ENCODE measurements around the gene LGALS3BP.

LGALS3BP gene

DNA sequence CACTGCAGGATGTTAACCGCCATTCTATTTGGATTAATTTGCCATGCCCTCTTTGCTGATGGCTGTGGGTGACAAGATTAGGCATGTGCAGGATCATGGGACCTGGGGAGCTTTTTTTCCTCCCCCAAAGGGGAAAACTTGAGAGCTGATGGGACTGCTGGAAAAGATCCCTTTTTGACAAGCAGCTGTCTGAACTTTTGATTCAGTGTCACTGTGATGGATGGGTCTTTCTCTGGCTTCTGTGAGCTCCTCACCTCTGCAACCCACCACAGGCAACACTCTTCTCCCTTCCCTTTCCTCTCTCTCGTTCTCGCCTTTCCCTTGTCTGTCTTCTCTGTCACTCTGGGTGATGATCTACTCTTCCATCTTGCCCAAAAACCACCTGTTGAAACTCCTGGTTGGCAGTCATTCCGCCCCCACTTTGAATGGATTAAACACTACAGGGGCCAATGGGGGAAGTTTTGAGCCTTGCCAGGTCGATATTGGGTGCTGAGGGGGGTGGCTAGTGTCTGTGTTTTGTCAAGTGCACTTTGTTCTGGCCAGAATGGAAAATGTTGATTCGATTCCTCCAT lies 32.9 kb upstream of the LGALS3BP start:
- DNase-seq = no peak

DNA sequence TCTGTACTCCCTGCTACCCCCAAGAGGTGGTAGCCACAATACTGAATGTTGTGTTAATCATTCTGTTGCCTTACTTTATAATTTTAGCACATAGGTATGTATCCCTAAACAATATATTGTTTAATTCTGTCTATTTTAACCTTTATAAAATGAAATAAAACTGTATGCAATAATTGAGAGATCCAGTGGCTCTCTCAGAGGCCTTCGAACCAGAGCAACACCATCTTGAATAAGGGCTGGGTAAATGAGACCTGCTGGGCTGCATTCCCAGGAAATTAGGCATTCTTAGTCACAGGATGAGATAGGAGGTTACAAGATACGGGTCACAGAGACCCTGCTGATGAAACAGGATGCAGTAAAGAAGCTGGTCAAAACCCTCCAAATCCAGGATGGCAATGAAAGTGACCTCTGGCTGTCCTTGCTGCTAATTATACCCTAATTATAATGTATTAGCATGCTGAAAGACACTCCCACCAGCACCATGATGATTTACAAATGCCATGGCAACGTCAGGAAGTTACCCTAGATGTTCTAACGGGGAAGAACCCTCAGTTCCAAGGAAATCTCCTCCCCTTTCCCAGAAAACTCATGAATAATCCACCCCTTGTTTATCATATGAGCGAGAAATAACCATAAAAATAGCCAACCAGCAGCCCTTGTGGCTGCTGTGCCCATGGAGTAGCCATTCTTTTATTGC lies 31.9 kb upstream of the LGALS3BP start:
- no peak for DNase-seq

DNA sequence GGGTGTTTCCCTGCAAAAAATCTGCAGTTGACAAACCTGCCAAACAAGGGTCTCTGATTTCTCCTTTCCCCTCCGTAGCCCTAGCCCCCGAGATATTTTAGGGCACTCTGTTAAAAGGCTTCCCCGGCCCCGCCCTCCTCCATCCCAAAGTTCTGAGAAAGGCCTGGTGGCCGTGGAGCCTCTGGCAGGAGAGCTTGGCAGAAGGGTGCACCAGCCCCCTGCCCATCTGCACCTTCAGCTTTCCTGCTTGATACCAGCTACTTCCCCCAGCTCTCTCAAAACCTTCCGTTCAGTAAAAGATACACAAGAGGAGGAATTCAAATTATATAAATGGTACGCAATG lies 30.6 kb upstream of the LGALS3BP start:
- DNase-seq = no peak

DNA sequence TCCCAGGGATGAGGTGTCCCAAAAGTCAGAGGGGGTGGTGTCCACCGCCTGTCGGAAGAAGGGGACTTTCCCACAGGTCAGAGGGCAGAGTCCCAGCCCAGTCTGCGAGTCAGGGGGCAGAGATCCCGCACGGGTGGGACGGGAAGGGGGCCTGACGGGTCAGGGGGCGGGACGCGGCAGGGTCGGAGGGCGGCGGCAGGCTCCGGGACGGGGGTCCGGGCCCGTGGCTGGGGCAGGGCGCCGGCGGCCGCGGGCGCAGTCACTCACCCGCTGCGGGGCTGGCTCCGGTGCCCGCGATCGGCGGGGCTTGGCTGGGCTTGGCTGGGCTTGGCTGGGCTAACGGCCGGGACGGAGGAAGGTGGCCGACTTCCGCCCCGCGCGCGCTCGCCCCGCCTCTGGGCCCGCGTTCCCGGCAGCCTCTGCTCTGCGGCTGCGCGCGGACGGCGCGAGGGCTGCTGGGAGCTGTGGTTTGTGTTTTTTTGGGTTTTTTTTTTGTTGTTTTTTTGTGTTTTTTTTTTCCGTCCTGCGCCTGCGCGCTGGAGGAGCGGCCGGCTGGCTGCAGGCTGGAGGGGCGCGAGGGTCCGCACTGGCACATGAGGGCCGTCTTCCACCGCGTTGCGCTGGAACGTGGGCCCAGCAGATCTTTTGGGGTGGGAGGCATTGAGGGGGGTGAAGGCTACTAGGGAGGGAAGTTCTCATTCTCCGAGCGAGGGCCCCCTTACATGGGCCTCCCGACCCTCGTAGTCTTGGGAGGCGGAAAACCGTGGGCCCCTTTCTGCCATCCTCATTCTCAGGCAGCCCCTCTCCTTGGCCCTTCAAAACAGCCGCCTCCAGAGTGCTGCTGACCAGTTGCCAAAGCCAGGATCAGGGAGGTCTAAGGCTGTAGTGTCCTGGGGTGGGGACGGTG lies 29.9 kb upstream of the LGALS3BP start, which contains the start of gene CANT1:
Gene CANT1 (minus strand): TSS at position 368 of the 907 bp plus-strand sequence. CDS start 12,142 bp downstream, outside the sequence.
- no peak for DNase-seq

DNA sequence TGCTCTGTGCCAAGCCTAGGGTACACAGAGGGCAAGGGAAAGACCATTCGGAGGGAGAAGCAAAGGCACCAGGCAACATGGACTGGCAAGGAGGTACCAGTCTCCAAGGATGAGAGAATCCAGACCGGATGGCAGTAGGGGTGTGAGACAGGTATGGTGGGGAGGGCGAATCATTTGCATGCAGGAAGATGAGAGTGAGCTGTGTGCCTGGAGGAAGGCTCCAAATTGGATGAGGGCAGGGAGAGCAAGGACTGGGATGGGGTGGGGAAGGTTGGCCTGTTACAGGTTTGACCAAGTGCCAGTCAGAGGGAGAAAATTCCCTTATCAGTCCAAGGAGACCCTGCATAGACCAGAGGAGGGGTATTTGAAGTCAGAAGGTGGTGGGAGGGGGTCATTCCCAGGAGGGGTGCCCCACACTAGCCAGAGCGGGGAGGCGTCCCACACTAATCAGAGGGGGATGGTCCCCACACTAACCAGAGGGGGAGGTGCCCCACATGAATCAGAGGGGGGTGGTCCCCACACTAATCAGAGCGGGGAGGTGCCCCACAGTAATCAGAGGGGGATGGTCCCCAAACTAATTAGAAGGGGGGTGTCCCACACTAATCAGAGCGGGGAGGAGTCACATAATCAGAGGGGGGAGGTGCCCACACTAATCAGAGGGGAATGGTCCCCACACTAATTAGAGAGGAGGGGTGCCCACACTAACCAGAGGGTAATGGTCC lies 29.1 kb upstream of the LGALS3BP start:
- no peak for DNase-seq

DNA sequence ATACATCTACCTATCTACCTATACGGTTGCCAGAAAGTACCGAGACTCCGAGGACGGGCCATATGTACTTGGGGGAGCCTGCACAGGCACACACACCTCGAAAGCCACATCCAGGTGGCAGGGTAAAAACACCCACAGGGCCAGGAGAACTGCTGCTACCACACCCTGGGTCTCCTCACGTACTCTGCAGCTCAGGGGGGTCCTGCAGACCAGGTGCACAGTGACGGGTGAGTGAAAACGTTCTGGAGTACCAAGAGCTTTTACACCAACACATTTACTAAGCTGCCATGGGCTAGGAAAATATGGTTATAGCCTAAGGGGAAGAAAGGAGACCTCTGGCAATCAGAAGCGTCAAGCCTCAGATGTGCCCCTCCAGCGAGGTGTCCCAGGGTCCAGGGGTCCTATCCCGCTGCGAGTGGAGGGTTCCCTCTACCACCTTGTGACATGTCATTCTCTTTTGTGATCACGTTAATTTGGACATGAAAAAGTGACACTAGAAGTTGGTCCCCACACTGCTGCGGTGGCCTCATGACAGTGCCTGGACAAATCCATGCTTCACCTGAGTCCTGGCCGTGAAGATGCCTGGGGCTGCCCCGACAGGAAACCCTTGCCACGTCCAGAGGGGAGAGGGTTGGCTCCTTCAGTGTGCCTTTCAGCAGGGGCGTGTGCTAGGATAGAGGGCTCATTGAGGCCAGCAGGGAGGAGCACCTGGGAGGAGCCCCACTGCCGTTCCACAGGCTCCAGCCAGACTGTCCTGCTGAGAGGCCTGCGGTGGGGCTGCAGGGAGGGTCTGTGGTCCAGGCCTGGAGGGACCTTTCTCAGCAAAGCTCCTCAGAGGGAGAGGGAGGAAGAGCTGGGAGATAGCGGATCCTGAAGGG lies 28.0 kb upstream of the LGALS3BP start:
- DNase-seq = no peak

DNA sequence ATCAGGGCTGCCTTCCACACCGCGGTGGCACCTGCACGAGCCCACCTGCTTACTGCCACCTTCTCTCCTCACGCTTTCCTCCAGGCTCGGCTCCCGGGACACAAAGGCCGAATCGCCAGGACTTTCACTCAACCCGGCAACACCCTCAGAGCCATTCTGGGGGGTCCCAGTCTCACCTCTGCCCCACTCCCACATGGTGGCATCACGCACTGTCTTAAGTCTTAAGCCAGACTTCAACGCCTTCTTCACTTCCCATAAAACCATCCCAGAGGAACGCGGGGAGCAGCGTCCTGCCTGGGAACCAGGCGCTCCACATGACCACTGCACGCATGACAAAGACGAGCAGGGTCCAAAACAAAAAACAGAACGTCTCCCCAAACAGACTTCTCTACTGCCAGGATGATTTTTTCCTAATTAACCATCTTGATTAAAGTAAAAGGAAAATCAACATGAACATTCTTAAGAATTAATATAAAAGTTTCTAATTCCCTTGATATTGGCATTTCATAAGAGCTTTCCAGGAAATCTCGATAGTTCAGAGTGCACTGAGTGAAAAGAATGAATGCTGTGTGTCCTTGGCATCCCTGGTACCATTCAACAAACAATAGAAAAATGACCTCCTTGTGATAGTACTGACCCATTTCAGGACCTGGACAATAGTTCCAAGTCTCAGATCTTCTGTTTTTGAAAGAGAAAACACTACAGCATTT lies 27.2 kb upstream of the LGALS3BP start:
- no peak for DNase-seq

DNA sequence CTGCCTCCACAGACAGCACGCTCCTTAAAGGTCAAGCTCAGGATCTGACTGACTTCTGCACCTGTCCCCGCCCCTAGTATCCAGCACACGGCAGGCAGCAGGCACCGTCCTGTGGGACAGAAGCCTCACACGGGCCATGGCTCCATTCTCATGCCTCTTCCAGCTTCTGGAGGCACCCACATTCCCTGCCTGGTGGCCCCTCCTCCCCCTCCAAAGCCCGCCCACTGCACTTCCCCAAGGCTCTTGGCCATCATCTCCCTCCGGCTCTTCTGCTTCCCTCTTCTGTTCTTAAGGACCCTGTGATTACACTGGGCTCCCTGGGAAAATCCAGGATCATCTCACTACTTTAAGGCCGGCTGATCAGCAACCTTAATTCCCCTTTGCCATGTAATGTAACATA lies 26.3 kb upstream of the LGALS3BP start:
- no peak for DNase-seq

DNA sequence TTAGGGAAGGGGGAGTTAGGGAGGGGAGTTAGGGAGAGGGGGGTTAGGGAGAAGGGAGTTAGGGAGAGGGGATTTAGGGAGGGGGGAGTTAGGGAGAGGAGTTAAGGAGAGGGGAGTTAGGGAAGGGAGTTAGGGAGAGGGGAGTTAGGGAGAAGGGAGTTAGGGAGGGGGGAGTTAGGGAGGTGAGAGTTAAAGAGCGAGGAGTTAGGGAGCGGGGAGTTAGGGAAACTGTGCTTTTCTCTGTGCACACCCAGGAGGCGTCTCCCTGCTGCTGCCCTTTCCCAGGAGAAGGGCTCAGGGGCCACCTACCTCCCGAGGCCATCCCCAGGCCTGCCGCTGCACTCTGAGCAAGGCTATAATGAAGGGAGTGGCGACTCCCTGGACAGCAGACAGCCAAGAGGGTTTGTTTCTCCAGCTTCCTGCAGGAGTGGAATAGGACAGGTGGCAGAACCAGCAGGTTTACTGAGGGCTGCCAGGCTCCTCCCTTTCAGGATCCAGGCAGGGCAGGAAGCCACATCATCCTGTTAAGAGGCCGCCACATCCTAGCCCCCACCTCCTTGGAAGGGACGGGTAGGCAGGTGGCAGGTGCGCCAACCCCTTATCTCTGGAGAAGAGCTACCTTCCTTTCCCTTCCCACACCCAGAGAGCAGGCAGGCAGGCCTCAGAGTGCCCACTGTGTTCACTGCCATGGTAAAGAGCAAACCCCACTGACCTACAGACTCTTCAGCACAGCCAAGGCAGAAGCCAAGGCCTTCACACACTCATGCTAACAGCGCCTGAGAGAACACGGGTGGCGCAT lies 25.5 kb upstream of the LGALS3BP start:
- no peak for DNase-seq

DNA sequence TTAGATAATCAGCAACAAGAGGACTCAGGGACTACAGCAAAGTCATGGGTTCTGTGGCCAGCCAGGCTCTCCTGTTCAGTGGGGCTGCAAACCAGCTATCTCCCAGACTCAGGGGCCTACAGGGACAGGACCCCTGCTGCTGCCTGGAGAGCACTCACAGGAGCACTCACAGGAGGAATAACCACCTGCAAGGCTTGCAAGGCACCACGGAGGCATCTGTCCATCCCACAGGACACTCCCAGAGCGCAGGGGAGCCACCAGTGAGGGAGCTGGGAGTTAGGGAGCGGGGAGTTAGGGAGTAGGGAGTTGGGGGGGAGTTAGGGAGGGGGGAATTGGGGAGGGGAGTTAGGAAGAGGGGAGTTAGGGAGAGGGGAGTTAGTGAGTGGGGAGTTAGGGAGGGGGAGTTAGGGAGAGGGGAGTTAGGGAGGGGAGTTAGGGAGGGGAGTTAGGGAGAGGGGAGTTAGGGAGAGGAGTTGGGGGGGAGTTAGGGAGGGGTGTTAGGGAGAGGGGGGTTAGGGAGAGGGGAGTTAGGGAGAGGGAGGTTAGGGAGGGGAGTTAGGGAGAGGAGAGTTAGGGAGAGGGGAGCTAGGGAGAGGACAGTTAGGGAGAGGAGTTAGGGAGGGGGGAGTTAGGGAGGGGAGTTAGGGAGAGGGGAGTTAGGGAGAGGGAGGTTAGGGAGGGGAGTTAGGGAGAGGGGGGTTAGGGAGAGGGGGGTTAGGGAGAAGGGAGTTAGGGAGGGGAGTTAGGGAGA lies 24.1 kb upstream of the LGALS3BP start:
- no peak for DNase-seq

DNA sequence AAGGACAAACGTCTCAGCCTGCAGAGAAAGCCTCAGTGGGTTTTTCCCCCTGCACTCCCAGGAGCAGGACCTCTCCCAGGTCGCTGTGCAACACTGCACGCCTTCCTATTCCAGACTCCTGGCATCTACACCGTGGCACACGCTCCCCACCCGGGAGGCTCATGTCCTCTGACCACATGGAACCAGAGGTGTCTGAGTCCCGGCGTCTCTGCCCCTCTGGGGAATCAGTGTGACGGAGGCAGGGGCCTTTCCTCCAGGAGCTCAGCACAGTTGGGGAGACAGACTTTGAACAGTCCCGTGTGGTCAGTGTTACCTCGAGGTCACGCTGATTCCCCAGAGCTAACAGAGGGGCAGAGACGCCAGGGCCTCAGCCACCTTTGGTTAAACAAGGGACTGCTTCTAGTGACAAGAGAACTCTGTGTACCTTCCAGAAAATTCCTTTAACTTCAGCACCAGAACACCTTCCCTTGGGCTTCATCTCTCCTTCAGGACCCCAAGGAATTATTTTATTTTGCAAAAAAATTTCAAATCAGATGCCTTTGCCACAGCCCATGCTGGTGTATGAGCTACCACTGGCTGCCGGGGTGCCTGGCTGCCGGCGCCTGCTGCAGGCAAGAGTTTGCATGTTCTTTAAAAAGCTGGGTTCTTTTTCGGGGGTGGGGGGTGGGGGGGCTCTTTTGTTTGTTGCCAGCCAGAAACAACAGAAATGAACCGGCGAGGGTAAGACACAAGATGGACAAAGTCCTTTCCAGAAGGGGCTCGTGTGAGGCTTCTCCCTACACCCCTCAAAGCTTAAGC lies 23.3 kb upstream of the LGALS3BP start:
- DNase-seq = no peak

DNA sequence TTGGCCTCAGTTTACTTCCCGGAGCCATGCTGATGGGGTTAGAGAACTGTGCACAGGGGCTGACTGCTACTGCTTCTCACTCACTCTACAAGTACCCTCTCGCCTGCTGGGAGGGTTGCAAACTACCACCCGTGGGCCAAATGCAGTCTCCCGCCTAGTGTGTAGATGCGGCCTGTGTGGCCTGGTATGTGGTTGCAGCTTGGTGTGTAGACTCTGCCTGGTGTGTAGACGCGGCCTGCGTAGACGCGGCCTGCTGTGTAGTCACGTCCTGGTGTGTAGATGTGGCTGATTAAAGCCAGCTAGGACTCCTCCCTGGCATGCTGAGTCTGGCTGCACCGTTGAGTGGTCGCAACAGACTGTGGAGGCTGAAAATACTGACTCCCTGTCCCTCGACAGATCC lies 22.6 kb upstream of the LGALS3BP start:
- no peak for DNase-seq

DNA sequence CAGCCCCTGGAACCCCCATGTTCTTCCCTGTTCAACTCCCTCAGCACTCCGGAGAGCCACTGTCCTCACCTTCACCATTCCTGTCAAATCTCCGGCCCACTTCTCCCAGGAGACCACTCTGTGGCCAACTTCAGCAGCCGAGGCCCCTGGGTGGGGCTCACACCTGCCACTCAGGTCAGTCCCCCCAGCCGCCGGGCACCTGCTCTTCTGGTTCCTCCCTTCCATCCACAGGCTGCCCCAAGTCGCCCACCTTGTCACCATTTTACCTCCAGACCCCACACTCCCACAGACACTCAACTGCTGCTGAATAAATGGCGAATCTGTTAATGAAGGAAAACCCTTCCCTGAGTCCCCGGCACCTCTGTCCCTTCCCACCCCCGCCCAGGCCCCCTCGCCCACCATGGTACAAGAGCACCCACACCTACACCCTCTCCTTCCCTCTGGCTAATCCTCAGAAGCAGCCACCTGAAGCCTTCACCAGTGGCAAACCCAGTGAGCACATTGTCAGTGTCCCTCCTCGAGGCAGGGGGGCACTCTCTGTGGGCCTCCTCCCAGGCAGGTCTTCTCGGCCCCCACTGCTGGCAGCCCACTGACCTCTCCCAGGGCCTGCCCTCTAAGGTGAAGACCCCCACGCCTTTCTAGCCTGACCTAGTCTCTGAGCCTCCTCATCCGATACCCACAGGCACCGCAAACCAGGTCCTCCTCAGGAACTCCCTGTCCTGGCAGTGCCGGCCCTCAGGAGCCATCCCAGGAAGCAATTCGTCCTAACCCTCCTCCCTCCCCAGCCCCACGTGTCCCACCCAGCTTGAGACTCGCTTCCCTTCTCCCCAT lies 21.7 kb upstream of the LGALS3BP start:
- no peak for DNase-seq

DNA sequence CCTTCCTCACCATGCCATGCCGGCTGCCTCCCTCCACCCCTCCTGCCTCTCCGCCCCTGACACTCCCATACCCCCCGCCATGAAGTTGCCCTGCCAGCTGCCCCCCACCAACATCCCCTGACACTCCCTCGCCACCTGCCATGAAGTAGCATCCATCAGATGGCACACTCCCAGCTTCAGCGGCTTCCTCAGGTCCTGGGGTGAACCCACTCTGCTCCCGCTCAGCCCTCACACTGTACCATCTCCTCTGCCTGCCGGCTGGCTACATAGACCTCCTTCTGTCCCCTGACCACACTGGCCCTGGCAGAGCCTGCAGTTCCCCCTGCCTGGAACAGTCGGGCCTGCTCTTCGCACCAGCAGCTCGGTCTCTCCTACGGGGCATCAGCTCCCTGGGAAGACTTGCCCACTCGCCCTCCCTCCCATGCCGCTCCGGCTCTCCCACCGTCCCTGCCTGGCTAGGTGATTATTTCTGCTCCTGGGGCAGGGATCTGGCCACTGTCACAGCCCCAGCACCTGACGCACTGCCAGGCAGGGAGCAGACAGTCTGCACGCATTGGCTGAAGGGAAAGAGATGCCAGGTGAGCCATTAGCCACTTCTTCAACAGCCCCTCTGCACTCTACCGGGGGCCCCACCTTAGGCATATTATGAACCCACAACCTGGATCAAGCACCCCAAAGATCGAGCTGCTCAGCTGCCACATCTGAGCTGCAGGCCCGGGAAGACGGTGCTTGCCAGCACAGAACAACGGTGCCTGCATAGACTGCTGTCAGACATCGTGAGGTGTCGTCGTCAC lies 20.9 kb upstream of the LGALS3BP start:
- DNase-seq = no peak

DNA sequence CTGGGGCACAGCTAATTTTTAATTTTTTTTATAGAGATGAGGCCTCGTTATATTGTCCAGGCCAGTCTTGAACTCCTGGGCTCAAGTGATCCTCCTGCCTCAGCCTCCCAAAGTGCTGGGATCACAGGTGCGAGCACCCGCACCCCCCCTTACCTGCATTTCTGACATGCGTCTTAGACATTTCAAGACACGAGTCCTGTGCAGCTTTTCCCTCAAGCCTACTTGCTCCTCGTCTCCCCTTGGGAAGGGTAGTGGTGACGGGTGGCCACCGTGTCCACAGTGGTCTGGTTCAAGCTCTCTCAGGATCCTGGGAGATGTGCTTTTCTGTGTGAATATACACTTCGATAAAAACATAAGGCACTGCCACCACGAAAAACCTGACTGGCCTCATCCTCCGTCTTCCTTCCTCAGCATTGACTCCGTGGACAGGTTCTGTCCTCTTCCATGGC lies 20.2 kb upstream of the LGALS3BP start:
- no peak for DNase-seq

DNA sequence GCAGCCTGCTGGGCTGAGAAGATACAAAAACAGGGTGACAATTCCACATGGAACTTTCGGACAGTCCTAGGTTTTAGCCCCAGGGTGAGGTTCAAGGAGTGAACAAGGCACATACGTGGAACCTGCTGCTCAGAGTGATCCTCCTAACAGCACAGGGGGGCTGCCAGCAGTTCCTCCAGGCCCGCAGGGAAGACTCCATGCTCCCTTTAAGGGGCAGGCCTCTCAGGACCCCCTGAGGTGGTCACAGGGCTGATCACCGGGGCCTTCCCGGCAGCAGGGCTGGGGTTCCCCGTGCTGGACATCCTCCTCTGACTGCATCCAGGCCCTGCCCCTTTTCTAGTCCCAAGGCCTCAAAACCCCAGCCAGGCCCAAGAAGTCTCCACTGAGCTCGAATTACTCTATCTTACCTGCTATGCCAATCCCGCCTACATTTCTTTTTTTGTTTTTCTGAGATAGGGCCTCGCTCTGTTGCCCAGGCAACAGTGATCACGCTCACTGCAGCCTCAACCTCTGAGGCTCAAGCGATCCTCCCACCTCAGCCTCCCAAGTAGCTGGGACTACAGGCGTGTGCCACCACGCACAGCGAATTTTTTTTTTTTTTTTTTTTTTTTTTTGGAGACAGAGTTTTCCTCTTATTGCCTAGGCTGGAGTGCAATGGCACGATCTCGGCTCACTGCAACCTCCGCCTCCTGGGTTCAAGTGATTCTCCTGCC lies 19.5 kb upstream of the LGALS3BP start:
- DNase-seq = no peak

All from cortex of kidney (tissue), 1 donor.